ENCODE results near the gene CTDSP1. TPM values are rescaled to one million over a fixed set of nuclear protein-coding genes. Genes with fewer than 3 reads are reported as not detected.

Gene CTDSP1
- total RNA-seq, 2 donors from 2014 or later = 67.2 to 98.9 TPM

DNA sequence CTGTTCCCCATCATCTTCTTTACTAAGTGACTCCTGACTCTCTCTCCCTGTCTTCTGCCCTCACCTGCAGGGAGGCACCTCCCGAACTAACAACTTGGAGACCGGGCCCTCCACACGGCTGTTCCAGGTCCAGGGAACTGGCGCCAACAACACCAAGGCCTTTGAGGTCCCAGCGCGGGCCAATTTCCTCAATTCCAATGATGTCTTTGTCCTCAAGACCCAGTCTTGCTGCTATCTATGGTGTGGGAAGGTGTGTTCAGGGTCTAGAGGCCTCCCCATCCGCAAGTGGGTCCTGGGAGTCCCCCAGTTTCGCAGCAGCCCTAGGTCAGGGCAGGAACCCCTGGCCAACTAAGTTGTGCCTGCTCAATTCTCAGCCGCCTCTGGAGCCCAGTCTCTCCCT, 34.8 kb downstream of the CTDSP1 start:
- intact Hi-C loops (cut with DNase I) = no loop called here
- Histone ChIP-seq H3K27me3 (no peaks in the 10 kb centered on the region), H3K9me3 (no peaks in the 10 kb centered on the region), H3K4me3 (no peak overlapping the region), H3K36me3 (replicated peaks in 1 of 2; ENCODE audit: insufficient read depth in 1 of 2, low read depth in 2 of 2) (peaks cover 0 to 2% of the 10 kb centered on the region in 2 donors), H3K27ac (no peak overlapping the region), H3K4me1 (no peaks in the 10 kb centered on the region)
- 78 to 84% methylated on average over 9 of the region's 9 CpGs for WGBS, 2 donors
- ATAC-seq (no peak), DNase-seq (no peak)
- TF ChIP-seq, protein P1, sequence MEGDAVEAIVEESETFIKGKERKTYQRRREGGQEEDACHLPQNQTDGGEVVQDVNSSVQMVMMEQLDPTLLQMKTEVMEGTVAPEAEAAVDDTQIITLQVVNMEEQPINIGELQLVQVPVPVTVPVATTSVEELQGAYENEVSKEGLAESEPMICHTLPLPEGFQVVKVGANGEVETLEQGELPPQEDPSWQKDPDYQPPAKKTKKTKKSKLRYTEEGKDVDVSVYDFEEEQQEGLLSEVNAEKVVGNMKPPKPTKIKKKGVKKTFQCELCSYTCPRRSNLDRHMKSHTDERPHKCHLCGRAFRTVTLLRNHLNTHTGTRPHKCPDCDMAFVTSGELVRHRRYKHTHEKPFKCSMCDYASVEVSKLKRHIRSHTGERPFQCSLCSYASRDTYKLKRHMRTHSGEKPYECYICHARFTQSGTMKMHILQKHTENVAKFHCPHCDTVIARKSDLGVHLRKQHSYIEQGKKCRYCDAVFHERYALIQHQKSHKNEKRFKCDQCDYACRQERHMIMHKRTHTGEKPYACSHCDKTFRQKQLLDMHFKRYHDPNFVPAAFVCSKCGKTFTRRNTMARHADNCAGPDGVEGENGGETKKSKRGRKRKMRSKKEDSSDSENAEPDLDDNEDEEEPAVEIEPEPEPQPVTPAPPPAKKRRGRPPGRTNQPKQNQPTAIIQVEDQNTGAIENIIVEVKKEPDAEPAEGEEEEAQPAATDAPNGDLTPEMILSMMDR (IDR thresholded peaks at IDR 0.05) = no peak
- TF ChIP-seq POLR2A (IDR thresholded peaks at IDR 0.05) = no peak

DNA sequence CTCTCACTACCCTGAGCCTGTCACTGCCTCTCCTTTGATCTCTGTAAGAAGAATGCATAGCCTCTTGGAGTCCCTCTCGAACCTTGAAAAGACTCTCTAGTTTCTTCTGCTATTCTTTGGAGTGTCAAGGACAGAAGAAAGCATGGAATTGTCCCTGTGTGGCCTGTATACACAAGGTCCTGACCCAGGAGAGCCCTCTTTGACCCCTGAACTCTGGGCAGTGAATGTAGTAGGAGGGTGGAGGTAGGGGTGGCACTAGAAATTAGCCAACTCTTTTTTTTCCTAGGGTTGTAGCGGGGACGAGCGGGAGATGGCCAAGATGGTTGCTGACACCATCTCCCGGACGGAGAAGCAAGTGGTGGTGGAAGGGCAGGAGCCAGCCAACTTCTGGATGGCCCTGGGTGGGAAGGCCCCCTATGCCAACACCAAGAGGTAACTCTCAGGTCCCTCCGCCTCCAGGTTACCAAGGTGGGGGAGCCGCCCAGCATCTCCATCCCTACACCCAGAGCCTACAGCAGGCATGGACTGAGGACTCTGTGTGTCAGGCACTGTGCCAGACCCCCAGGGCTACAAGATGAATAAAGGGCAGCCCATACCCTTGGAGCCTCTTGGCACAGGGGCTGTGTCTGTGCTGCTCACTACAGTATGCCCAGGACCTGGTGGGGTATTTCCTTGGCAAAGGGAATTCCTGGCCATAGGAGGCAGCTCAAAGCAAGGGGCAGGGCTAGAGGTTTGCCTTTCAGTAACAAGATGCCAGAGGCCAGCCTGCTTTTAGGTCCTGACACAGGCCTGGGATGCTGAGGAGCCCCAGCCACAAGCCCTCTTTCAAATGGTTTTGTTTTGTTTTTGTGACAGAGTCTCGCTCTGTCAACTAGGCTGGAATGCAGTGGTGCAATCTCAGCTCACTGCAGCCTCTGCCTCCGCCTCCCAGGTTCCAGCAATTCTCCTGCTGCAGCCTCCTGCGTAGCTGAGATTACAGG, 35.6 kb downstream of the CTDSP1 start:
- H3K9me3 ChIP-seq = no peaks in the 10 kb centered on the region
- ATAC-seq (peak; percentile 27), DNase-seq (no peak)
- intact Hi-C loops (cut with DNase I) = no loop called here
- H3K27ac ChIP-seq = no peak overlapping the region
- no peak overlapping the region for H3K4me3 ChIP-seq
- WGBS, 2 donors = 93 to 98% methylated on average over 7 to 11 of the region's 11 CpGs
- no peak for TF ChIP-seq POLR2A (IDR thresholded peaks at IDR 0.05)
- TF ChIP-seq, protein P1 (IDR thresholded peaks at IDR 0.05) = no peak
- H3K27me3 ChIP-seq = no peaks in the 10 kb centered on the region
- H3K4me1 ChIP-seq = no peaks in the 10 kb centered on the region
- peaks cover 0 to 2% of the 10 kb centered on the region in 2 donors for H3K36me3 ChIP-seq (replicated peaks in 1 of 2; ENCODE audit: insufficient read depth in 1 of 2, low read depth in 2 of 2)

DNA sequence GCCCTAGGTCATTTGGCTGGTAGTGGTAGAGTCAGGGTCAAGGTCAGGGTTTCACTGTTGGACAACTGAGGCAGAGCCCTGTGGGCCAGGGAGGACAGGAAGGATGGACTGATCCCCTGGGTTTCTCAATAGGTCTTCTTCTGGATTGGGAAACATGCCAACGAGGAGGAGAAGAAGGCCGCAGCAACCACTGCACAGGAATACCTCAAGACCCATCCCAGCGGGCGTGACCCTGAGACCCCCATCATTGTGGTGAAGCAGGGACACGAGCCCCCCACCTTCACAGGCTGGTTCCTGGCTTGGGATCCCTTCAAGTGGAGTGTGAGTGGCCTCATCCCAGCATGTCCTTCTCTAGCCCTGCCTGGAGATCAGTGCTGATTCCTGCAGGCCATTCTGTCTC, 37.3 kb downstream of the CTDSP1 start:
- intact Hi-C loops (cut with DNase I) = no loop called here
- Histone ChIP-seq H3K4me3 (no peak overlapping the region), H3K27ac (no peak overlapping the region), H3K4me1 (no peaks in the 10 kb centered on the region), H3K27me3 (no peaks in the 10 kb centered on the region), H3K36me3 (replicated peaks in 1 of 2; ENCODE audit: insufficient read depth in 1 of 2, low read depth in 2 of 2) (peaks cover 0 to 2% of the 10 kb centered on the region in 2 donors), H3K9me3 (no peaks in the 10 kb centered on the region)
- WGBS, 2 donors = 88 to 100% methylated on average over 1 to 5 of the region's 5 CpGs
- TF ChIP-seq, protein P1 (IDR thresholded peaks at IDR 0.05) = no peak
- TF ChIP-seq POLR2A (IDR thresholded peaks at IDR 0.05) = no peak
- ATAC-seq = no peak
- no peak for DNase-seq

DNA sequence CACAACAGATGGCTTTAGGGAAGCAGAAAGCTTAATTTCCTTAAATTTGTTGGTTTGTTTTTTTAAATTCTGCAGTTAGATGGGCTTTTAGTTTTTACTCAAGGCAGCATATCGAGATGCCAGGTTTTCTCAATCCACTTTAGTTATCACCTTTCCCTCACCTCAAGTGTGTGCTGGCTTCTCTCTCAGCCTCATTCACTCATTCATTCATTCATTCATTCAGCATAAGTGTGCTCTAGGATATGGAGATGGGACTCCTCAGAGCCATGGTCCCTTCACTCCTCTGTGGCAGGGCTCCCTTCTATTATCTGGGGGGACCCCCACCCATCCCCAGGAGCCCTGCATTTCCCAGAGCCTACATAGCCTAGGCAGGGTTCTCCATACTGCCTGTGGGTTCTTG, 38.3 kb downstream of the CTDSP1 start:
- no peak for ATAC-seq
- intact Hi-C loops (cut with DNase I) = no loop called here
- Histone ChIP-seq H3K27ac (no peak overlapping the region), H3K36me3 (replicated peaks in 1 of 2; ENCODE audit: insufficient read depth in 1 of 2, low read depth in 2 of 2) (no peaks in the 10 kb centered on the region), H3K9me3 (no peaks in the 10 kb centered on the region), H3K4me3 (no peak overlapping the region), H3K4me1 (no peaks in the 10 kb centered on the region), H3K27me3 (no peaks in the 10 kb centered on the region)
- TF ChIP-seq, protein P1 (IDR thresholded peaks at IDR 0.05) = no peak
- TF ChIP-seq POLR2A (IDR thresholded peaks at IDR 0.05) = no peak
- WGBS, 2 donors = 82 to 88% methylated on average over 1 of the region's 1 CpG
- no peak for DNase-seq

Data from body of pancreas (tissue), 4 donors.